G401.6 (cell line): ENCODE results near the gene CALHM4.
A peak's percentile ranks its signal among the peaks of the same experiment; 100 is the strongest.

ENCODE experiments used
- FAIRE-seq: peaks from 2 replicates; lab custom pipeline; 2012; peaks lifted over from hg19 to GRCh38; lab: Jason Lieb, UNC

The CALHM4 gene

GRCh38 chr6:116542426-116542825, 11.1 kb upstream of the CALHM4 start:
- no peak for FAIRE-seq

DNA sequence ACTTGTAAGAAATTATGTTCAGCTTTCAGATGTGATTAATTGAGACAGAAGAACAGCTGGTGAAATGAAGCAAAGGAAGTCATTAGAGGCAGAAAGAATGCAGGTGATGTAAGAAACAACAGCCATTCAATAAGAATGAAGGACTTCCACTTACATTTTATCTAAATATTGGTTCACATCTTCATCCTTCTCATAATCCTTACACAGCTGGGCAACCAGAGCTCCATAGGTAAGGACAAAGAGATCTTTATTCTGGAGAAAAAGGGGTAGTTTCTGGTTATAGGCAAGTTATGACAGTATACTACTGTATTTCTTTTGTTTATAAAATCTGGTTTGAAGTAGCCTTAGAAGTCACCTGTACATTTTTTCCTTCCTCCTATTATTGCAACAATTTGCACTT, 10.4 kb upstream of the CALHM4 start:
- no peak for FAIRE-seq

DNA sequence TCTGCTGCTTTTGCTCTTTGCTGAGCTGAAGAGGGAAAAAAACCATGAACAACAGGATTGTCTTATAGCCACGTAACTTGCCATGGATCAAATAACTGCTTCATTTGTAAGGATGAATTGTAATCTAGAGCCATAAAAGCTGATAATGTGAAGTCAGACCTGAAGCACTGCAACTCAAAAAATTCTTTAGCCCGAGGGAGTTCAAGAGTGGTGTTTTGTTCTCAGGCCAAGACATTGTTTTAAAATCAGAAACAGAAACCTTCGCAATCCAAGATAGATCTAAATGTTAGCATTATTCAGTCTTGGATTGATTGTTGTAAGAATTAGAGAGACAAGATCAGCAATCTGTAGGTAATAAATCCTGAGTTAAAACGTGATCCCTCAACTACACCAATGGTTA, 7.9 kb upstream of the CALHM4 start, which contains the start of gene TRAPPC3L:
TSS of gene TRAPPC3L (minus strand) at position 34 of the 400 bp plus-strand sequence. CDS start 170 bp downstream, outside the sequence.
- FAIRE-seq = no peak

GRCh38 chr6:116547358-116547757, 6.2 kb upstream of the CALHM4 start:
- no peak for FAIRE-seq

GRCh38 chr6:116550796-116551195, 2.8 kb upstream of the CALHM4 start:
- no peak for FAIRE-seq

DNA sequence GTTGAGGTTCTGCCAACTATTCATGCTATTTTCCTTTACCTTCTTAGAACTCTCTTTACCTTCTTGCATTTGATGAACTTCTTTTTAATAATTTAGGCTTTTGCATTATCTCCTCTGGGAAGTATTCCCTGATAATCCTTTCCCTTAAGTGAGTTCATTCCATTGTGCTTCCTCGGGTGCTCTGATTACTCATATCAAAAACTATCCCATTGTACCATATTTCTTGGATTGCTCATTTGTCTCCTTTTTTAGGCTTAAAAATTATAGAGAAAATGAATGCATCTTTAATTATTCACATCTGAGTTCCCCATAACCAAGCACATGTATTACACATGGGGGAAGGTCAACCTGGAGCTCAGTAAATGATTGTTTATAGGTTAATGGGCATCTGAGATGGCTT, 2.5 kb downstream of the CALHM4 start:
- no peak for FAIRE-seq

DNA sequence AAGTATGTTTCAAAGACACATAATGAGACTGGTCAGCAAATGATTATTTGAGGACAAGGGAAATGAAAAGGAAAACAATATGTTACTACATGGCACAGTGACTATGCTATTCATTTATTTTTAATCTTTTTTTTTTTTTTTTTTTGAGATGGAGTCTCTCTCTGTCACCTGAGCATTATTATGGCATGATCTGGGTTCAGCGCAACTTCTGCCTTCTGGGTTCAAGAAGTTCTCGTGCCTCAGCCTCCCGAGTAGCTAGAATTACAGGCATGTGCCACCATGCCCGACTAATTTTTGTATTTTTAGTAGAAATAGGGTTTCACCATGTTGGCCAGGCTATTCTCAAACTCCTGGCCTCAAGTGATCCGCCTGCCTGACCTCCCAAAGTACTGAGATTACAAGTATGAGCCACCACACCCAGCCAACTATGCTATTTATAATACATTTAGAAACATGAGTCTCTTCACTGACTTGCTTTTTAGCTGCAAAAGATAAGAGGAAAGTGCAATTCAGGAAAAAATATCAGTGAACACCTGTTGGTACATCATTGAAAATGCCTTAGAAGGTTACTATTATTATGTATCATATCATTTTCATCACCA, 3.4 kb downstream of the CALHM4 start:
- FAIRE-seq = no peak

DNA sequence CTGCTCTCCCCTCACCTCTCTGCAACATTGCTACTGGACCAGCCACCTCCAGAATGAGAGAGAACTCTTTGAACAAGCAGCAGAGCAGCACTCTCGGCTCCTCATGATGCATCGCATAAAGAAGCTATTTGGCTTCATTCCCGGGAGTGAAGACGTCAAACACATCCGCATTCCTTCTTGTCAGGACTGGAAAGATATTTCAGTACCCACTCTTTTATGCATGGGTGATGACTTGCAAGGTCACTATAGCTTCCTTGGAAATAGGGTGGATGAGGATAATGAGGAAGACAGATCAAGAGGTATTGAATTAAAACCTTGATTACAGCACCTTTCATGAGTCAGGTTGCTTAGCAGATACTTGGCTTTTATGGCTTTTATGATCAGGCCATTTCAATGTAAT, 4.3 kb downstream of the CALHM4 start:
- FAIRE-seq = no peak

DNA sequence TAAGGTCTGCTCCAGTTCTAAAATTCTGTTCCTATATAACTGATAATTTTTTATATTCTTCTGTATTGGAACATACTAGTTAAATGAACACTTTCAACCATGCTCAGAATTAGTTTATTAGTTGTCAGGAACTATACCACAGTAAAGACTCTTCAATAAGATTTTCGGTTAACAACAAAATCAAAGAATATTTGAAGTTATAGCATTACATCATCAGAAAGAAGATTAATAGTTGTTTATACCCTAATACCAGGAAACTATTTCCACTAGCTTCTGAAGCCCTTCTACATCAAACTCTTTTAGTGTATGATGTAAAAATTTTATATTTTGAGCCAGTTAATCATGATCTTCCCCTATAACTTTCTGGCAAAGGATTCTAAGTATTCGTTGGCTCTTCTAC, 6.6 kb downstream of the CALHM4 start:
- no peak for FAIRE-seq

DNA sequence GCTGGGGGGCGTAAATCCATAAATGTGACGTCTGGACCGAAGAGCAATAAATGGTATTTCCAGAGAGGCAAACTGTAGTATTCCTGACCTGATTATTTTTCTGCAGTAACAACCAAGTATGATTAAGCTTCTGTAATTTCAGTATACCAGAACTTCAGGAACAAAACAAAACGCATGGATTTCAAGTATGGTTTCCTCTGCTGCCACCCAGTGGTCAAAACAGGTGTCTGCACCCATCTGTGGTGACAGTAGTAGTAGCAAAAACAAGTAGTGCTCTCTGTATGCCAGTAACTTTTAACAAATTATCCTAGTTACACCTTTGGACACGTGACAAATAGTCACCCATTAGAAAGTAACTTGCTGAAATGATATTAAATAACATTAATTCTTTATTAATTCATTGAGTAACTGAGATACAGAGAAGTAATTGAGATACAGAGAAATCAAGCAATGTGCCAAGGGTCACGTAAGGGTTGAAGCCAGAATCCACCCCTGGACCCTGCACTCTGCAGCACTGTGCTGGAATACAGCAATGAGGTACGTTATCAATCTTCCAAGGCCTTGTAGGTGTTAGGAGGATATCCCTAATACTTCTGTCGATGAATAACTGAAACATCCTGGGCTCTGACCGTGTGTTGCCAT, 7.9 kb downstream of the CALHM4 start:
- FAIRE-seq = peak; percentile 91

DNA sequence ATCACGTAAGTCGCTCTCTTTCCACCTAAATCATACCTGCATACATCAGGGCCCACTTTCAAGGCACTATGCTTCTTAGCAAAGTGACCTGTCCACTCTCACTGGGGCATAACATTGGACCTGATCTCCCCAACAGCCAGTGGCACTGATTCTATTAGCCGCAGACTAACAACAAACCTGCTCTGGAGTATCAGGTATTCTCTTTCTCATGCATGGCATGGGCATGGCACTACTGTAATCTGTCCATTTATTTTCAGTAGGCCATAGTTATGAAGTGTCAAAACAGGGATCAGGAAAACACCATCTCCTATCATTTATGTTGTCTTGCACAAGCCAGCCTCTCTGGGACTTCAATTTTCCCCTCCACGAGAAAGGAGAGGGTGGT, 8.5 kb downstream of the CALHM4 start:
- no peak for FAIRE-seq

GRCh38 chr6:116562614-116563013, 9.1 kb downstream of the CALHM4 start:
- FAIRE-seq = no peak

DNA sequence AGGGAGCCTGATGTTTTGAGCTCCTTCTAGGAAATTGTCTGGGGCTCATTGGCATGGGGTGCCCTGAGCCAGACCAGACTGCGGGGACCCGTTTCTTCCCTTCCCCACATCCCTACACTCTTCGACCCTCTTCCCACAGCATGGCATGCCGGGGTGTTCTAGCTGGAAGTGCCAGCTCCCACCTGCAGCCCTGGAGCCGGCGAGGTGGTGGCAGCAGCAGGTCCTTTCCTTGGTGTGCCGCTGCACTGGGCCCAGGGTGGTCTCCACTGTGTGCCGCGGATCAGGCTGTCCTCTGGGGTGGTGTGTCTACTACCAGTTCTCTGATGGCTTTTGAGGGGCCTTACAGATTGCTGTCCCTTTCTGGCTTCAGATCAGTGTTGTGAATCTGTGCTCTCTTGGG, 10.3 kb downstream of the CALHM4 start:
- no peak for FAIRE-seq

DNA sequence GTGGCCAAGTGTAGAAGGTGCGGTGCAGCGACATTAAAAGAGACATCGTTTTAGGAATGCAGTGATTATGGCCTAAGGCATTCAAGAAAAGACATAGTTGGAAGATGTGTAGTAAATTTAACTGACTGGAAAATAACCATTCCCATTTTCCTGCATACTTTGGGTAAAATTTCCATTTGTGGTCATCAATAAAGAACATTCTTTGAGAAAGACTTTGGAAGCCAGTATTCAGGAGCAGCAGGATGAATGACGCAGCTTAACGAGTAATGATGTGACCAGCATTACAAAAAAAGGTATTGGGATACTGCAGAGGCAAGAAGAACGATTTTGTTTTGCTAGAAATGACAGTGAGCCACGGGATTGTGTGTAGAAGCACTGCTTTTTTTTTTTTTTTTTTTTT, 10.8 kb downstream of the CALHM4 start:
- FAIRE-seq = no peak

- no peak for FAIRE-seq
Observed at GRCh38 chr6:116564921-116565872, 11.6 kb downstream of the CALHM4 start.

DNA sequence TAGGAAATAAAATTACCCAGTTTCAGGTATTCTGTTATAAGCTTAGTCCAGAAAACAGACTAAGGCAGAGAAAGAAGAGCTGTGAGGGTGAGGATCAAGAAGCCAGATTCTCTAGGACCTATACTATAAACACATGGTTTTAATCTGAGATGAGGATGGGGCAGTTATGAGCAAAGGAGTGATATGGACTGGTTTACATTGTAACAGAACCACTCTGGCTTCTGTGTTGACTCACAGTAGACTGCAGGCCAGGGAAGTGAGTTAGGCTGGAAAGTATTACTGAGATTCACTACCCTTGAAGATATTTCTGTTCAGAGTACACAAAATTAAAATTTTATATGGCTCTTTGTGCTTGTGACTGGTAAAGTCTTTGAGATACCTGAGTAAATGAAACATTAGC, 14.6 kb downstream of the CALHM4 start:
- FAIRE-seq = no peak

DNA sequence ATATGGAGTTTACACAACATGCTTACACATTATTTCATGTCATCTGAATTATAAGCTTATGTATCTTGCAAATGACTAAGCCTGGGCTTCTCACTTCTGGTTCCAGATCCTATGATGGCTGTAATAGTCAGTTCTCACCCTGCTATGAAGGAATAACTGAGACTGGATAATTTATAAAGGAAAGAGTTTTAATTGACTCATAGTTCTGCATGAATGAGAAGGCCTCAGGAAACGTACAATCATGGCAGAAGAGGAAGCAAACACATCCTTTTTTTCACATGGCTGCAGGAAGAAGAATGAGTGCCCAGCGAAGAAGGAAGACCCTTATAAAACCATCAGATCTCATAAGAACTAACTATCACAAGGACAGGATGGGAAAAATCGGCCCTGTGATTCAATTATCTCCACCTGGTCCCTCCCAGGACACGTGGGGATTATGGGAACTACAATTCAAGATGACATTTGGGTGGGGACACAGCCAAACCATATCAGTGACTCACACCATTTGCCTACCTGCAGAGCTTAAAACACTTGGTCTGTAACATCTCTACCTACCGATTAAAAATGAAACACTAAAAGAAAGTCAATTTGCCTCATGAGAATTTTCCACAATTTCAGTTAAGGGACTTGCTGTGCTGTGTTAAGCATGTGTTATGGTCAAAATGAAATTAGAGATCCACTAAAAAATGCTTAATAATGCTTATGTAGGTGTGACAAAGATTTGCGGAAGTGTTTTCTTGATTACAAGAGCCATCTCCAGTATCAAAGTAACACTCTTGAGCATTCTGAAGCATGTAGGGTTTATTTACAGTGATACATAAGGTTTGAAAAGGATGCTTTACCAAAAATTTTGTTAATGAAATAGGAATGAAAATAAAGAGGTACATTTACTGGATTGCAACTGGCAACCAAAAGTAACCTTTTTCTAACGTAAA, 15.5 kb downstream of the CALHM4 start:
- FAIRE-seq = no peak

DNA sequence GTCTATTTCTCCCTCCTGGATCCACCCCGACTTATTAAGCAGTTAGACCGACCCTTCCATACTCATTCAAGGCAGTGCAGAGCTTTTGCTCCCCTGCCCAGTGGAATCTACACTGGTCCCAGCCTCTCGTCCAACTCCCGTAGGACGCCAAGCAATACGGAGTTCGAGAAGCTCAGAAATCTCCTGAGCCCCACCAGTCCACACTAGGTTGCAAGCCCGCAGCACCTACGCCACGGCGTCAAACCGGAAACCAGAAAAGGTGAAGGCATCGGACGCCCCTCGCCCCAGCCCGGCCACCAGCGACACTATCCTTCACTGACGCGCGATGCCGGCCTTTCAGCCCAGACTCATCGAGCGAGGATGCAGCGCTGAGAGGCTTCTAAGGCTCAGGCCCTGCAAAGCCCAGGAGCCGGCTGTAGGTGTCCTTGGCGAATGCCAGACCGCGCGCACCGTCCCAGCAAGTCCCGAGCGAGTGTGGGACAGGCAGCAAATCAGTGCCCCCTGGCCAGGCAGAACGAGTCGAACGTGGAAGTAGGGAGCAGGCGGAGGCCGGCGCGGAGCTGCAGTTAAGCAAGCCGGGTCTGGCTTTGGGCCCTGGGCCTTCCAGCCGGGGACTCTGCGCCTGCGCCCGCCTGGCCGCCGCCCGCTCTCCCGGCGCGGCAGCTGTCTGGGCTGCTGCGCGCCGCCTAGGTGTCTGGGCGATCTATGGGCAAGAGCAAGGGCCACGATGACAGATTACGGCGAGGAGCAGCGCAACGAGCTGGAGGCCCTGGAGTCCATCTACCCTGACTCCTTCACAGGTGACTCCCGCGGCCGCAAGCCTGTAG, 17.5 kb downstream of the CALHM4 start, which contains the start of gene RWDD1:
TSS of gene RWDD1 (plus strand) at position 649 of the 827 bp plus-strand sequence. CDS start at position 728, 79 bp downstream.
- peak; percentile 93 for FAIRE-seq

GRCh38 chr6:116571683-116572000, 18.1 kb downstream of the CALHM4 start:
- no peak for FAIRE-seq

- FAIRE-seq = no peak
Observed at GRCh38 chr6:116572162-116572561, 18.6 kb downstream of the CALHM4 start.

DNA sequence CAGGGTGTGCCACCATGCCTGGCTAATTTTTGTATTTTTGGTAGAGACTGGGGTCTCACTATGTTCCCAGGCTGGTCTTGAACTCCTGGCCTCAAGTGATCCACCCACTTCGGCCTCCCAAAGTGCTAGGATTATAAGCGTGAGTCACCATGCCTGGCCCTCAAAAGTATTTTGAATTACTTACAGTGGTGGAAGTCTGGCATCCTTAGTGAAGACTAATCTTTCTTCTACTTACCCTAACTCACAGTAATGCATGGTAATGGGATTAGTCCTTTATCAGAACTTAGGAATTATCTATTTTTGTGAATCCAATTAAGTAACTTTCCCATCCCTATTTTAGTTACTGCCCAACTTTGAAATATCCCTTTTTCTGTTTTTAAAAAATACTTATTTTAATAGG, 21.7 kb downstream of the CALHM4 start:
- FAIRE-seq = no peak
